ENCODE results near the gene SETX.
A peak's percentile ranks its signal among the peaks of the same experiment; 100 is the strongest.

GRCh38 chr9:132381966-132382541, 27.3 kb upstream of the SETX start:
- TF ChIP-seq CTCF (IDR thresholded peaks at IDR 0.05) = no peak
- TF ChIP-seq POLR2AphosphoS5 (IDR thresholded peaks at IDR 0.05) = peak; percentile 37
- TF ChIP-seq POLR2A (IDR thresholded peaks at IDR 0.05) = no peak

Data from prostate gland (tissue), 2 donors.